MM.1S (cell line): Measurements from ENCODE around the gene POU2F2.
A peak's percentile ranks its signal among the peaks of the same experiment; 100 is the strongest.

Experiments used
- DNase-seq: peaks from one replicate; pipeline ENCODE4 v3.0.0-alpha.2; 2015
- H2AFZ ChIP-seq: fragments of 300-600 bp; sonication (generic); 2 replicates; pipeline ENCODE4 v1.6.0; 2016; ENCODE audit warnings: antibody characterized with exemption, low read length
- H3F3A ChIP-seq: fragments of 300-600 bp; sonication (generic); 2 replicates; pipeline ENCODE4 v1.6.1; 2016; ENCODE audit warnings: mild to moderate bottlenecking, antibody characterized with exemption, low read length, moderate library complexity, mixed read lengths; ENCODE audit not compliant: insufficient read depth
- H3K27ac ChIP-seq: fragments of 300-600 bp; sonication (generic); 2 replicates; pipeline ENCODE4 v1.5.1; 2016; ENCODE audit warnings: mild to moderate bottlenecking, low read length
- H3K27me3 ChIP-seq: fragments of 300-600 bp; sonication (generic); replicated peaks from 2 replicates; pipeline ENCODE4 v1.6.0; 2016; ENCODE audit warnings: low read length; ENCODE audit not compliant: insufficient read depth
- H3K36me3 ChIP-seq: fragments of 300-600 bp; sonication (generic); replicated peaks from 2 replicates; pipeline ENCODE4 v1.6.1; 2016; ENCODE audit warnings: mild to moderate bottlenecking, low read length, mixed read lengths; ENCODE audit not compliant: insufficient read depth
- H3K4me1 ChIP-seq: fragments of 300-600 bp; sonication (generic); 2 replicates; pipeline ENCODE4 v1.6.1; 2016; ENCODE audit warnings: low read length, mixed read lengths
- H3K4me2 ChIP-seq: fragments of 300-600 bp; sonication (generic); 2 replicates; pipeline ENCODE4 v1.6.0; 2016; ENCODE audit warnings: low read depth, low read length
- H3K4me3 ChIP-seq: fragments of 300-600 bp; sonication (generic); 2 replicates; pipeline ENCODE4 v1.5.1; 2016; ENCODE audit warnings: low read length, mixed read lengths
- H3K79me2 ChIP-seq: fragments of 300-600 bp; sonication (generic); 2 replicates; pipeline ENCODE4 v1.6.1; 2016; ENCODE audit warnings: mixed run types, low read length, mixed read lengths
- H3K9ac ChIP-seq: fragments of 300-600 bp; sonication (generic); 2 replicates; pipeline ENCODE4 v1.6.1; 2016; ENCODE audit warnings: low read length, mixed read lengths
- H3K9me2 ChIP-seq: fragments of 300-600 bp; sonication (generic); replicated peaks from 2 replicates; pipeline ENCODE4 v1.6.1; 2016; ENCODE audit warnings: mild to moderate bottlenecking, low read length, mixed read lengths; ENCODE audit not compliant: insufficient read depth
- H3K9me3 ChIP-seq: fragments of 300-600 bp; sonication (generic); replicated peaks from 2 replicates; pipeline ENCODE4 v1.6.1; 2016; ENCODE audit warnings: mild to moderate bottlenecking, low read length, mixed read lengths; ENCODE audit not compliant: insufficient read depth
- H4K20me1 ChIP-seq: fragments of 300-600 bp; sonication (generic); 2 replicates; pipeline ENCODE4 v1.6.1; 2016; ENCODE audit warnings: mild to moderate bottlenecking, low read length, moderate library complexity, mixed read lengths; ENCODE audit not compliant: insufficient read depth
- EZH2 ChIP-seq: fragments of 300-600 bp; sonication (generic); optimal IDR thresholded peaks from 2 replicates; pipeline ENCODE3; 2017; ENCODE audit warnings: low read depth, mild to moderate bottlenecking, antibody characterized with exemption, low read length, mixed read lengths
- EZH2phosphoT487 ChIP-seq: fragments of 300-600 bp; sonication (generic); IDR thresholded peaks from 2 replicates; pipeline ENCODE4 v1.6.1; 2018; ENCODE audit warnings: antibody characterized with exemption, low read length
- TF ChIP-seq, protein P1 (sequence below): fragments of 300-600 bp; sonication (generic); IDR thresholded peaks from 2 replicates; pipeline ENCODE4 v1.5.1; 2016; ENCODE audit warnings: antibody characterized with exemption, low read length, mixed read lengths

Gene POU2F2

DNA sequence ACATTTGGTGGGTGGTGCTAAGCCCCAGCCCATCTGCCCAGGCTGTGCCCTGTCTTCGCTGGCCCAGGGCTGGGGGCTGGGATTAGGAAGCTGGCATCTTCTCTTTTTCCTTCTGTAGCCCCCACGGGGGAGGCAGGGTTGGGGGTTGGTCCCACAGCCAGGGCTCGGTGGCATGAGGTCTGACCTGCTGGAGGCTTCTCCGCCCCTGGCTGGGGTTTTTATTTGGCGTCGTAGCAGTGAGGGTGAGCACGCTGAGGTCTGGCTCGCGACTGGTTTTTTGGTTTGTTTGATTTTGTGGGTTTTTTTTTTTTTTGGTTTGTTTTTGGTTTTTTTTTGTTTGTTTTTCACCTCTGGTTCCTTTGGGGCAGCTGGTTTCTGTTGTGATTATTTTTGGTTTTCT lies 41.6 kb downstream of the POU2F2 start:
- no peaks in the 10 kb centered on the region for H4K20me1 ChIP-seq
- H2AFZ ChIP-seq, result peak overlapping the region; percentile 82
- H3K4me2 ChIP-seq, result peak overlapping the region; percentile 98
- no peaks in the 10 kb centered on the region for H3K9me3 ChIP-seq
- no peaks in the 10 kb centered on the region for H3K79me2 ChIP-seq
- no peaks in the 10 kb centered on the region for H3K9me2 ChIP-seq
- peak overlapping the region; percentile 47 for H3K4me3 ChIP-seq
- no peak for TF ChIP-seq EZH2
- TF ChIP-seq, protein P1, sequence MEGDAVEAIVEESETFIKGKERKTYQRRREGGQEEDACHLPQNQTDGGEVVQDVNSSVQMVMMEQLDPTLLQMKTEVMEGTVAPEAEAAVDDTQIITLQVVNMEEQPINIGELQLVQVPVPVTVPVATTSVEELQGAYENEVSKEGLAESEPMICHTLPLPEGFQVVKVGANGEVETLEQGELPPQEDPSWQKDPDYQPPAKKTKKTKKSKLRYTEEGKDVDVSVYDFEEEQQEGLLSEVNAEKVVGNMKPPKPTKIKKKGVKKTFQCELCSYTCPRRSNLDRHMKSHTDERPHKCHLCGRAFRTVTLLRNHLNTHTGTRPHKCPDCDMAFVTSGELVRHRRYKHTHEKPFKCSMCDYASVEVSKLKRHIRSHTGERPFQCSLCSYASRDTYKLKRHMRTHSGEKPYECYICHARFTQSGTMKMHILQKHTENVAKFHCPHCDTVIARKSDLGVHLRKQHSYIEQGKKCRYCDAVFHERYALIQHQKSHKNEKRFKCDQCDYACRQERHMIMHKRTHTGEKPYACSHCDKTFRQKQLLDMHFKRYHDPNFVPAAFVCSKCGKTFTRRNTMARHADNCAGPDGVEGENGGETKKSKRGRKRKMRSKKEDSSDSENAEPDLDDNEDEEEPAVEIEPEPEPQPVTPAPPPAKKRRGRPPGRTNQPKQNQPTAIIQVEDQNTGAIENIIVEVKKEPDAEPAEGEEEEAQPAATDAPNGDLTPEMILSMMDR, result no peak
- no peak for TF ChIP-seq EZH2phosphoT487
- H3K9ac ChIP-seq, result peak overlapping the region; percentile 58; the same call in 1 of the 2 replicates
- H3K27ac ChIP-seq, result peak overlapping the region; percentile 81; the same call in 1 of the 2 replicates
- H3K36me3 ChIP-seq, result no peaks in the 10 kb centered on the region
- peak; percentile 82 for DNase-seq
- peaks cover 35% of the 10 kb centered on the region for H3K4me1 ChIP-seq
- H3K27me3 ChIP-seq, result no peaks in the 10 kb centered on the region
- H3F3A ChIP-seq, result peaks cover 21% of the 10 kb centered on the region

DNA sequence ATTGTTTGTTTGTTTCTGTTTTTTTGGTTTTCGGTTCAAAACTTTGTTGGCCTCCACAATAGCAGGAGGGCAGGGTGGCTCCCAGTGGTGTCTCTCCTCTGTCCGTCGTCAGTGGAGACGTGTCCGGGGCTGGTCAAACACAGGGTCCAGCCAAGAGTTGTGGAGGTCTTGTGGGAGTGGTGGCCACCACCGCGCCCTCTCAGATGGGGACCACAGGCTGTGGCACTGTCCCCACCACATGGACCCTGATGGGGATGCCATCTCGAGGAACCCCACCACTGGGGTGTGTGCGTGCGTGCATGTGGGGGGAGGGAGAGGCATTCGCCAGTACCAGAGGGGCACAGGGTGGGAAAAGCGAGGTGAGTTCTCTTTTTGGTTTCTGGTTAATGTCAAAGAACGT lies 42.5 kb downstream of the POU2F2 start:
- no peak overlapping the region for H2AFZ ChIP-seq
- H3K9me2 ChIP-seq, result no peaks in the 10 kb centered on the region
- no peaks in the 10 kb centered on the region for H3K27me3 ChIP-seq
- H3K4me2 ChIP-seq, result peak overlapping the region; percentile 98; the same call in 1 of the 2 replicates
- H3K9ac ChIP-seq, result no peak overlapping the region
- no peaks in the 10 kb centered on the region for H4K20me1 ChIP-seq
- peaks cover 35% of the 10 kb centered on the region for H3K4me1 ChIP-seq
- no peaks in the 10 kb centered on the region for H3K36me3 ChIP-seq
- H3K9me3 ChIP-seq, result no peaks in the 10 kb centered on the region
- no peaks in the 10 kb centered on the region for H3K79me2 ChIP-seq
- H3K27ac ChIP-seq, result no peak overlapping the region
- no peak for DNase-seq
- TF ChIP-seq EZH2phosphoT487, result no peak
- TF ChIP-seq, protein P1, result no peak
- TF ChIP-seq EZH2, result no peak
- peaks cover 25% of the 10 kb centered on the region for H3F3A ChIP-seq
- H3K4me3 ChIP-seq, result no peak overlapping the region

DNA sequence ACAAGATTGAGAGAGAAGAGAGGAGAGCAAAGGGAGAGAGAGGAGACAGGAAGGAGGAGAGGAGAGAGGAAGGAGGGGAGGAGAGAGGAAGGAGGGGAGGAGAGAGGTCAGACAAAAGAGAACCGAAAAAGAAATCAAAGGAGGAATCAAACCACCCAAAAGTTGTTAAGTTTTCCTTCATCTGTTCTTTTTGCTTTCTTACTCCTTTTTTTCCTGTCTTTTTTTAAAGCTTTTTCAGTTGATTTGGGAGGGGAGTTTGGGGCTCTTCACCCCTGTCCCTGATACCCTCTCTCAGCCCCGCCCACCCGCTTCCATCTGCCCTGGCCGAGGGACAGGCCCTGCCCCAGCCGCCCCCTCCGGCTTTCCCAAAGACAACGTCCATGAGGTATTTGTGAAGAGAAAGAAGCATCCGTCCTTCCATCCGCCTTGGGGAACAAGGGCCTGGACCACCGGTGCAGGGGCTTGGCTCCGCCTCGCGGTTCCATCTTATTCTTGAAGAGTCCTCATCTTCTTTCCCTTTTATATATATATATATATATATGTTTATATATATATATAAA lies 43.0 kb downstream of the POU2F2 start:
- no peaks in the 10 kb centered on the region for H3K36me3 ChIP-seq
- no peaks in the 10 kb centered on the region for H3K9me2 ChIP-seq
- no peaks in the 10 kb centered on the region for H3K79me2 ChIP-seq
- peak overlapping the region; percentile 58 for H3K4me2 ChIP-seq
- no peak overlapping the region for H3K9ac ChIP-seq
- peaks cover 35% of the 10 kb centered on the region for H3K4me1 ChIP-seq
- no peak for DNase-seq
- peak overlapping the region; percentile 65; the same call in 1 of the 2 replicates for H2AFZ ChIP-seq
- TF ChIP-seq EZH2phosphoT487, result no peak
- TF ChIP-seq, protein P1, result no peak
- no peak for TF ChIP-seq EZH2
- no peak overlapping the region for H3K27ac ChIP-seq
- no peaks in the 10 kb centered on the region for H4K20me1 ChIP-seq
- peaks cover 25% of the 10 kb centered on the region for H3F3A ChIP-seq
- H3K9me3 ChIP-seq, result no peaks in the 10 kb centered on the region
- no peaks in the 10 kb centered on the region for H3K27me3 ChIP-seq
- H3K4me3 ChIP-seq, result no peak overlapping the region; the same call in 1 of the 2 replicates
